DND-41 (cell line): ENCODE measurements around the gene MIAT.

Experiments used
- EZH2 ChIP-seq: IDR thresholded peaks from 3 replicates; pipeline ENCODE4 v1.6.1; 2012; ENCODE audit warnings: borderline replicate concordance, low read depth, mild to moderate bottlenecking, moderate library complexity, low read length, inconsistent platforms; ENCODE audit not compliant: severe bottlenecking
- TF ChIP-seq, protein P1 (sequence below): IDR thresholded peaks from 2 replicates; pipeline ENCODE4 v1.5.1; 2012; ENCODE audit warnings: borderline replicate concordance, low read length, moderate library complexity, mild to moderate bottlenecking; ENCODE audit not compliant: poor library complexity, severe bottlenecking; ENCODE audit errors: extremely low read depth

DNA sequence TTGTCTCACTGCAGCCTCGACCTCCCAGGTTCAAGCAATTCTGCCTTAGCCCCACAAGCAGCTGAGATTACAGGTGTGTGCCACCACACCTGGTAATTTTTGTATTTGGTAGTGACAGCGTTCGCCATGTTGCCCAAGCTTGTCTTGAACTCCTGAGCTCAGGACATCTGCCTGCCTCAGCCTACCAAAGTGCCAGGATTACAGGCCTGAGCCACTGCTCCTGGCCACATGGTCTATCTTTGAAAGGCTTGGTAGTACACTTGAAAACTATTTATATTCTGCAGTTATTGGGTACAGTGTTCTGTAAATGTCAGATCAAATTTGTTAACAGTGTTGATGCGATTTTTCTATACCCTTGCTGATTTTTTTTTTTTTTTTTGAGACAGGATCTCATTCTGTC is 26.1 kb upstream of the MIAT start:
- TF ChIP-seq, protein P1, sequence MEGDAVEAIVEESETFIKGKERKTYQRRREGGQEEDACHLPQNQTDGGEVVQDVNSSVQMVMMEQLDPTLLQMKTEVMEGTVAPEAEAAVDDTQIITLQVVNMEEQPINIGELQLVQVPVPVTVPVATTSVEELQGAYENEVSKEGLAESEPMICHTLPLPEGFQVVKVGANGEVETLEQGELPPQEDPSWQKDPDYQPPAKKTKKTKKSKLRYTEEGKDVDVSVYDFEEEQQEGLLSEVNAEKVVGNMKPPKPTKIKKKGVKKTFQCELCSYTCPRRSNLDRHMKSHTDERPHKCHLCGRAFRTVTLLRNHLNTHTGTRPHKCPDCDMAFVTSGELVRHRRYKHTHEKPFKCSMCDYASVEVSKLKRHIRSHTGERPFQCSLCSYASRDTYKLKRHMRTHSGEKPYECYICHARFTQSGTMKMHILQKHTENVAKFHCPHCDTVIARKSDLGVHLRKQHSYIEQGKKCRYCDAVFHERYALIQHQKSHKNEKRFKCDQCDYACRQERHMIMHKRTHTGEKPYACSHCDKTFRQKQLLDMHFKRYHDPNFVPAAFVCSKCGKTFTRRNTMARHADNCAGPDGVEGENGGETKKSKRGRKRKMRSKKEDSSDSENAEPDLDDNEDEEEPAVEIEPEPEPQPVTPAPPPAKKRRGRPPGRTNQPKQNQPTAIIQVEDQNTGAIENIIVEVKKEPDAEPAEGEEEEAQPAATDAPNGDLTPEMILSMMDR: no peak
- TF ChIP-seq EZH2: no peak
